ENCODE measurements around the gene VWDE.

VWDE gene

GRCh38 chr7:12287901-12288300 is 115.8 kb downstream of the VWDE start:
- no peak for DNase-seq (ENCODE audit: low read depth)

- DNase-seq (ENCODE audit: low read depth) = no peak
These were observed 122.6 kb downstream of the VWDE start for GRCh38 chr7:12281038-12281437.

Data from activated T-cell treated with anti-CD3 and anti-CD28 coated beads for 24 hours (primary cell).